Endothelial cell of umbilical vein (primary cell): ENCODE data around the gene TRDN. TPM values are rescaled to one million over a fixed set of nuclear protein-coding genes. Genes with fewer than 3 reads are reported as not detected.

Source experiments
- BruUV-seq: library from RNA; stranded (reverse); fragments of 400-500 nt; replicated peaks from 2 replicates; lab custom pipeline; 2021; lab: Mats Ljungman, UMichigan
- CTCF ChIA-PET: fragments of 300-600, 350-600 bp; sonication (Branson Sonifier 250); formaldehyde crosslinking; loops from one replicate; lab custom pipeline; 2021; ENCODE audit warnings: antibody characterized with exemption, inconsistent platforms; lab: Charles Lee
- POLR2A ChIA-PET: fragments of 300-600, 350-600 bp; sonication (Branson Sonifier 250); formaldehyde crosslinking; loops from one replicate; lab custom pipeline; 2021; ENCODE audit warnings: antibody characterized with exemption, inconsistent platforms; lab: Charles Lee
- DNase-seq: peaks from one replicate; pipeline ENCODE4 v3.0.0-alpha.2; 2011; ENCODE audit warnings: low read depth, low spot score
- FAIRE-seq: peaks from 2 replicates; lab custom pipeline; 2011; peaks lifted over from hg19 to GRCh38; lab: Jason Lieb, UNC
- H2AFZ ChIP-seq: 2 replicates; pipeline ENCODE4 v1.6.0; 2012; ENCODE audit warnings: low read depth, low read length, control low read depth, inconsistent platforms
- H3K27ac ChIP-seq: 2 replicates; pipeline ENCODE4 v1.5.1; 2011; ENCODE audit warnings: low read depth, mild to moderate bottlenecking, control low read depth, low read length, moderate library complexity; ENCODE audit not compliant: insufficient read depth
- H3K27me3 ChIP-seq, 2 experiments: 2 replicates each; pipeline versions ENCODE4 v1.6.0 to v1.6.1; 2011; ENCODE audit warnings: low read length in 2 of 2, mixed read lengths in 1 of 2; ENCODE audit not compliant: control insufficient read depth in 2 of 2, insufficient read depth in 2 of 2
- H3K36me3 ChIP-seq, 2 experiments: 2 replicates in 1 of 2; 3 replicates in 1 of 2; pipeline ENCODE4 v1.5.1; 2011; ENCODE audit warnings: low read length in 2 of 2, mild to moderate bottlenecking in 1 of 2, moderate library complexity in 1 of 2; ENCODE audit not compliant: control insufficient read depth in 2 of 2, insufficient read depth in 2 of 2; ENCODE audit errors: extremely low read depth in 1 of 2
- H3K4me1 ChIP-seq: 3 replicates; pipeline ENCODE4 v1.5.1; 2011; ENCODE audit warnings: mild to moderate bottlenecking, low read length; ENCODE audit not compliant: control insufficient read depth, insufficient read depth; ENCODE audit errors: extremely low read depth
- H3K4me2 ChIP-seq: 2 replicates; pipeline ENCODE4 v1.6.1; 2011; ENCODE audit warnings: low read length, control low read depth, mixed read lengths; ENCODE audit not compliant: insufficient read depth
- H3K4me3 ChIP-seq, 3 experiments: fragments of 200-600 bp in 1 of 3; sonication (generic), shearing (Covaris generic) in 1 of 3; replicated peaks in 1 of 3; 2 replicates each; pipeline ENCODE4 v1.5.1; 2011 to 2016; ENCODE audit warnings: control low read depth in 3 of 3, low read length in 3 of 3, mild to moderate bottlenecking in 2 of 3, inconsistent platforms in 1 of 3, low read depth in 1 of 3, moderate library complexity in 1 of 3; ENCODE audit not compliant: insufficient read depth in 1 of 3
- H3K79me2 ChIP-seq: 2 replicates; pipeline ENCODE4 v1.6.0; 2012; ENCODE audit warnings: low read length, inconsistent platforms; ENCODE audit not compliant: control insufficient read depth, insufficient read depth
- H3K9ac ChIP-seq: replicated peaks from 2 replicates; pipeline ENCODE3; 2011; ENCODE audit warnings: low read length, control low read depth; ENCODE audit not compliant: insufficient read depth; ENCODE audit errors: extremely low read depth
- H3K9me1 ChIP-seq: replicated peaks from 3 replicates; pipeline ENCODE4 v1.6.0; 2011; ENCODE audit warnings: mild to moderate bottlenecking, low read length; ENCODE audit not compliant: control insufficient read depth, insufficient read depth; ENCODE audit errors: extremely low read depth
- H3K9me3 ChIP-seq: replicated peaks from 2 replicates; pipeline ENCODE4 v1.5.1; 2012; ENCODE audit warnings: low read length, inconsistent platforms; ENCODE audit not compliant: control insufficient read depth, insufficient read depth
- H4K20me1 ChIP-seq: replicated peaks from 2 replicates; pipeline ENCODE3; 2011; ENCODE audit warnings: mild to moderate bottlenecking, low read length; ENCODE audit not compliant: control insufficient read depth, insufficient read depth; ENCODE audit errors: extremely low read depth
- CTCF ChIP-seq, 2 donors: IDR thresholded peaks; 1 replicate in 1 of 2; 2 replicates in 1 of 2; pipeline ENCODE4 v1.5.1; 2011; ENCODE audit warnings: low read length in 2 of 2, mild to moderate bottlenecking in 2 of 2, moderate library complexity in 2 of 2, control low read depth in 1 of 2, inconsistent platforms in 1 of 2, low read depth in 1 of 2; ENCODE audit not compliant: insufficient read depth in 1 of 2; ENCODE audit errors: extremely low read depth in 1 of 2
- EZH2 ChIP-seq: IDR thresholded peaks from 2 replicates; pipeline ENCODE4 v1.6.1; 2012; ENCODE audit warnings: borderline replicate concordance, low read depth, mild to moderate bottlenecking, moderate library complexity, low read length, inconsistent platforms; ENCODE audit not compliant: severe bottlenecking
- FOS ChIP-seq: IDR thresholded peaks from 2 replicates; pipeline ENCODE4 v1.6.1; 2011; ENCODE audit warnings: mild to moderate bottlenecking, low read length, moderate library complexity, borderline replicate concordance; ENCODE audit not compliant: insufficient read depth
- GATA2 ChIP-seq: IDR thresholded peaks from 2 replicates; pipeline ENCODE4 v1.7.0; 2011; ENCODE audit warnings: low read depth, mild to moderate bottlenecking, moderate library complexity, mixed read lengths, low read length; ENCODE audit not compliant: insufficient read length, insufficient read depth
- JUN ChIP-seq: IDR thresholded peaks from 2 replicates; pipeline ENCODE4 v1.6.1; 2011; ENCODE audit warnings: borderline replicate concordance, low read depth; ENCODE audit not compliant: insufficient read length, insufficient read depth
- MAX ChIP-seq: IDR thresholded peaks from 2 replicates; pipeline ENCODE4 v1.6.1; 2011; ENCODE audit not compliant: insufficient read depth, insufficient read length
- MYC ChIP-seq: IDR thresholded peaks from one replicate; pipeline ENCODE4 v1.6.1; 2011; ENCODE audit warnings: mild to moderate bottlenecking, low read depth, low read length
- POLR2A ChIP-seq: IDR thresholded peaks from 2 replicates; pipeline ENCODE4 v1.6.1; 2012; ENCODE audit warnings: low read depth, mild to moderate bottlenecking, control low read depth, low read length
- POLR2AphosphoS5 ChIP-seq: IDR thresholded peaks from 2 replicates; pipeline ENCODE4 v1.6.1; 2012; ENCODE audit warnings: low read depth, mild to moderate bottlenecking, control low read depth, low read length, moderate library complexity; ENCODE audit not compliant: insufficient read depth
- dilution Hi-C: fragments of 300-500 bp; cut with MboI; formaldehyde crosslinking; loops from one replicate; pipeline ENCODE4 v1.15.0; 2019; ENCODE audit warnings: low sequenced_read_pairs; ENCODE audit not compliant: extremely low pct_ligation_motif_present
- intact Hi-C: fragments of 100-400 bp; cut with micrococcal nuclease; formaldehyde crosslinking; loops from one replicate; pipeline ENCODE4 v1.10.0; 2022
- polyA plus RNA-seq, 4 experiments: library from polyadenylated mRNA; depleted of rRNA in 3 of 4; stranded (reverse) in 3 of 4; unstranded in 1 of 4; fragments of >200 nt; gene quantifications; 2 replicates each; pipeline versions ENCODE4 v1.2.1 to v1.2.3, GENCODE V29; 2011 to 2012; ENCODE audit warnings: missing spikeins in 1 of 4
- total RNA-seq: library from RNA; stranded (reverse); gene quantifications from 2 replicates; pipeline ENCODE4 v1.2.3, GENCODE V29; 2021

TRDN gene
- total and polyA plus RNA-seq, 2 donors (not counting 3 experiments of a cell fraction or from before 2014, with no cell fraction given): not detected

GRCh38 chr6:123635567-123635966 is 1.2 kb downstream of the TRDN start:
- no peak for TF ChIP-seq MYC
- no peak for TF ChIP-seq FOS
- TF ChIP-seq GATA2: no peak
- no peak for TF ChIP-seq JUN
- Histone ChIP-seq H4K20me1 (no peaks in the 10 kb centered on the region), H3K4me3 (no peak overlapping the region), H3K9me3 (no peaks in the 10 kb centered on the region), H3K4me1 (no peaks in the 10 kb centered on the region), H2AFZ (no peak overlapping the region), H3K36me3 (no peaks in the 10 kb centered on the region), H3K79me2 (no peaks in the 10 kb centered on the region), H3K27ac (no peak overlapping the region), H3K27me3 (no peaks in the 10 kb centered on the region), H3K9ac (no peak overlapping the region), H3K9me1 (no peaks in the 10 kb centered on the region), H3K4me2 (no peak overlapping the region)
- no TSS peak for BruUV-seq
- CTCF ChIA-PET: interaction anchor here (1.6 kb wide), 1 partner anchor 13 kb away, joined by 4 read pairs; no protein-coding TSS in a partner anchor
- no peak for DNase-seq
- FAIRE-seq: no peak
- dilution Hi-C loops: no loop called here
- intact Hi-C loops: no loop called here
- POLR2A ChIA-PET: no interaction called here

- no peak overlapping the region for H3K9ac ChIP-seq
- ChIA-PET CTCF (interaction anchor here (1.6 kb wide), 1 partner anchor 13 kb away, joined by 4 read pairs; no protein-coding TSS in a partner anchor), POLR2A (no interaction called here)
- BruUV-seq: no TSS peak
- dilution Hi-C loops: no loop called here
- no peak for FAIRE-seq
- H3K27ac ChIP-seq: no peak overlapping the region
- H3K36me3 ChIP-seq: no peaks in the 10 kb centered on the region
- intact Hi-C loops: no loop called here
- H3K4me2 ChIP-seq: no peak overlapping the region
- H3K9me1 ChIP-seq: no peaks in the 10 kb centered on the region
- H3K79me2 ChIP-seq: no peaks in the 10 kb centered on the region
- H4K20me1 ChIP-seq: no peaks in the 10 kb centered on the region
- no peak for DNase-seq
- H2AFZ ChIP-seq: no peak overlapping the region
- H3K9me3 ChIP-seq: no peaks in the 10 kb centered on the region
- H3K4me3 ChIP-seq: no peak overlapping the region
- TF ChIP-seq POLR2AphosphoS5 (no peak), GATA2 (no peak), CTCF (IDR thresholded peaks at IDR 0.05; ENCODE audit: extremely low read depth in 1 of 2, insufficient read depth in 1 of 2, low read depth in 1 of 2, low read length in 2 of 2) (no peak), MAX (no peak), EZH2 (no peak), JUN (no peak), POLR2A (no peak), MYC (no peak), FOS (no peak)
- no peaks in the 10 kb centered on the region for H3K27me3 ChIP-seq
- H3K4me1 ChIP-seq: no peaks in the 10 kb centered on the region
Measured at GRCh38 chr6:123635144-123635543, 1.6 kb downstream of the TRDN start.
